Stomach (tissue), 9 donors: Measurements from ENCODE around the gene FARS2. TPM values are rescaled to one million over a fixed set of nuclear protein-coding genes. Genes with fewer than 3 reads are reported as not detected.
A peak's percentile ranks its signal among the peaks of the same experiment; 100 is the strongest.

ENCODE experiments used
- DNase-seq, 2 donors: peaks; one replicate each; pipeline versions ENCODE4 v3.0.0 to v3.0.0-alpha.2; 2013 to 2019
- H3K27ac ChIP-seq, 5 donors: fragments of 200-600 bp in 4 of 5; sonication (generic) in 4 of 5; one replicate each; pipeline ENCODE4 v1.5.1; 2013 to 2019; ENCODE audit warnings: mild to moderate bottlenecking in 1 of 5, moderate library complexity in 1 of 5
- H3K27me3 ChIP-seq, 3 donors: fragments of 200-600 bp; sonication (generic); one replicate each; pipeline ENCODE4 v1.5.1; 2017 to 2019; ENCODE audit warnings: mixed run types in 1 of 3
- H3K36me3 ChIP-seq, 4 donors: fragments of 200-600 bp; sonication (generic); 1 replicate in 3 of 4; 2 replicates in 1 of 4; pipeline ENCODE4 v1.5.1; 2016 to 2019
- H3K4me1 ChIP-seq, 4 donors: fragments of 200-600 bp; sonication (generic); one replicate each; pipeline ENCODE4 v1.5.1; 2016 to 2019
- H3K4me3 ChIP-seq, 4 donors: fragments of 200-600 bp; sonication (generic) in 3 of 4; one replicate each; pipeline ENCODE4 v1.5.1; 2016 to 2019; ENCODE audit warnings: mild to moderate bottlenecking in 1 of 4
- H3K9me3 ChIP-seq, 4 donors: fragments of 200-600 bp; sonication (generic); one replicate each; pipeline ENCODE4 v1.5.1; 2016 to 2019
- CTCF ChIP-seq, 7 experiments: fragments of 450-650 bp in 4 of 7; fragments of 200-600 bp in 3 of 7; sonication (generic) in 3 of 7; IDR thresholded peaks; one replicate each; pipeline ENCODE4 v1.5.1; 2016 to 2019; ENCODE audit warnings: antibody characterized with exemption in 7 of 7, control low read depth in 2 of 7, mild to moderate bottlenecking in 1 of 7
- EP300 ChIP-seq: sonication (generic); formaldehyde crosslinking; IDR thresholded peaks from one replicate; pipeline ENCODE4 v1.6.1; 2017; ENCODE audit warnings: antibody characterized with exemption
- POLR2A ChIP-seq, 4 donors: fragments of 450-650 bp; IDR thresholded peaks; one replicate each; pipeline ENCODE4 v1.6.1; 2016; ENCODE audit warnings: antibody characterized with exemption in 4 of 4, control low read depth in 2 of 4, mild to moderate bottlenecking in 1 of 4, moderate library complexity in 1 of 4
- POLR2AphosphoS5 ChIP-seq, 3 donors: sonication (generic); formaldehyde crosslinking; IDR thresholded peaks; one replicate each; pipeline ENCODE4 v1.6.1; 2016; ENCODE audit warnings: antibody characterized with exemption in 3 of 3
- WGBS, 5 donors: extraction: QIAGEN DNeasy Blood & Tissue Kit in 3 of 5; methylation state at CpG; one replicate each; pipeline versions ENCODE4 v1.1.5 to v1.1.7; 2013 to 2018; 5-methylcytosine and 5-hydroxymethylcytosine counted together
- intact Hi-C: fragments of 100-400 bp; cut with DNase I; formaldehyde crosslinking; loops from one replicate; pipeline ENCODE4 v1.15.1; 2023; ENCODE audit warnings: low total_unique reads
- polyA plus RNA-seq, 3 donors: library from polyadenylated mRNA; stranded (reverse); fragments of 200-250 nt; gene quantifications; one replicate each; pipeline ENCODE4 v1.2.3, GENCODE V29; 2013
- total RNA-seq, 5 donors: library from RNA; depleted of rRNA; stranded (reverse); fragments of >200 nt; gene quantifications; one replicate each; pipeline versions ENCODE4 v1.1.0 to v1.2.3, GENCODE V29; 2014 to 2016
- donor health status: healthy with polysubstance abuse.
- donor health status: Bipolar disorder and iron deficiency.
- donor health status: healthy.

FARS2 gene
- total and polyA plus RNA-seq, 8 donors, result 3.8 to 47.8 (median 15.9) TPM

- 65 to 87% (median 82%) methylated on average over 3 of the region's 3 CpGs for WGBS, 5 donors
- peaks cover 0 to 38% (median 18%) of the 10 kb centered on the region in 4 donors for H3K4me1 ChIP-seq
- TF ChIP-seq POLR2A (IDR thresholded peaks at IDR 0.05), result no peak
- TF ChIP-seq POLR2AphosphoS5 (IDR thresholded peaks at IDR 0.05), result peak in 1 of 3 donors; percentile 32
- no peak overlapping the region for H3K4me3 ChIP-seq
- H3K36me3 ChIP-seq, result no peaks in the 10 kb centered on the region
- intact Hi-C loops, result no loop called here
- H3K27ac ChIP-seq, result peak overlapping the region in 1 of 5 donors; percentile 66
- no peaks in the 10 kb centered on the region for H3K9me3 ChIP-seq
- DNase-seq, result peak in 1 of 2 donors; percentile 44
- no peaks in the 10 kb centered on the region for H3K27me3 ChIP-seq
Observed at GRCh38 chr6:5672581-5673011, 411.3 kb downstream of the FARS2 start.

- no peak for TF ChIP-seq CTCF (IDR thresholded peaks at IDR 0.05)
- TF ChIP-seq POLR2AphosphoS5 (IDR thresholded peaks at IDR 0.05), result no peak
- no peak for TF ChIP-seq EP300
- TF ChIP-seq POLR2A (IDR thresholded peaks at IDR 0.05), result no peak
- Histone ChIP-seq H3K4me3 (no peak overlapping the region), H3K4me1 (peaks cover 0 to 38% (median 16%) of the 10 kb centered on the region in 4 donors), H3K27ac (peak overlapping the region in 1 of 5 donors; percentile 48), H3K27me3 (no peaks in the 10 kb centered on the region), H3K36me3 (no peaks in the 10 kb centered on the region), H3K9me3 (no peaks in the 10 kb centered on the region)
- WGBS, 5 donors, result 86 to 93% (median 90%) methylated on average over 13 of the region's 13 CpGs
- DNase-seq, result no peak
- intact Hi-C loops, result no loop called here
Observed at GRCh38 chr6:5673019-5673790, 411.9 kb downstream of the FARS2 start.

- TF ChIP-seq POLR2AphosphoS5 (IDR thresholded peaks at IDR 0.05) (no peak), POLR2A (IDR thresholded peaks at IDR 0.05) (no peak)
- intact Hi-C loops, result no loop called here
- peaks cover 0 to 38% (median 16%) of the 10 kb centered on the region in 4 donors for H3K4me1 ChIP-seq
- DNase-seq, result no peak
- WGBS, 5 donors, result 62 to 77% (median 75%) methylated on average over 3 of the region's 3 CpGs
- no peaks in the 10 kb centered on the region for H3K9me3 ChIP-seq
- no peak overlapping the region for H3K4me3 ChIP-seq
- H3K36me3 ChIP-seq, result no peaks in the 10 kb centered on the region
- no peaks in the 10 kb centered on the region for H3K27me3 ChIP-seq
- peak overlapping the region in 1 of 5 donors; percentile 17 for H3K27ac ChIP-seq
Observed at GRCh38 chr6:5674141-5674540, 412.8 kb downstream of the FARS2 start.

- H3K4me1 ChIP-seq, result peaks cover 0 to 38% (median 16%) of the 10 kb centered on the region in 4 donors
- H3K36me3 ChIP-seq, result no peaks in the 10 kb centered on the region
- peak overlapping the region in 1 of 5 donors; percentile 17 for H3K27ac ChIP-seq
- no peak overlapping the region for H3K4me3 ChIP-seq
- TF ChIP-seq EP300 (no peak), POLR2AphosphoS5 (IDR thresholded peaks at IDR 0.05) (no peak), CTCF (IDR thresholded peaks at IDR 0.05) (no peak), POLR2A (IDR thresholded peaks at IDR 0.05) (no peak)
- H3K27me3 ChIP-seq, result no peaks in the 10 kb centered on the region
- WGBS, 5 donors, result 78 to 93% (median 81%) methylated on average over 2 of the region's 2 CpGs
- no peaks in the 10 kb centered on the region for H3K9me3 ChIP-seq
- intact Hi-C loops, result no loop called here
- no peak for DNase-seq
Observed at GRCh38 chr6:5674721-5675120, 413.4 kb downstream of the FARS2 start.

GRCh38 chr6:5676701-5677100 is 415.4 kb downstream of the FARS2 start:
- no peaks in the 10 kb centered on the region for H3K27me3 ChIP-seq
- H3K4me1 ChIP-seq, result peaks cover 0 to 28% (median 13%) of the 10 kb centered on the region in 4 donors
- no peaks in the 10 kb centered on the region for H3K9me3 ChIP-seq
- H3K27ac ChIP-seq, result no peak overlapping the region
- intact Hi-C loops, result no loop called here
- DNase-seq, result no peak
- H3K4me3 ChIP-seq, result no peak overlapping the region
- TF ChIP-seq POLR2A (IDR thresholded peaks at IDR 0.05) (no peak), EP300 (no peak), POLR2AphosphoS5 (IDR thresholded peaks at IDR 0.05) (no peak), CTCF (IDR thresholded peaks at IDR 0.05) (no peak)
- WGBS, 5 donors, result 40 to 74% (median 62%) methylated on average over 2 of the region's 2 CpGs
- no peaks in the 10 kb centered on the region for H3K36me3 ChIP-seq
